Lower leg skin (tissue), 3 donors: Measurements from ENCODE around the gene UBE2B.

ENCODE experiments used
- POLR2A ChIP-seq, 2 donors: fragments of 450-650 bp; IDR thresholded peaks; one replicate each; pipeline ENCODE4 v1.6.1; 2016 to 2017; ENCODE audit warnings: antibody characterized with exemption in 2 of 2, mild to moderate bottlenecking in 1 of 2, moderate library complexity in 1 of 2
- TF ChIP-seq, protein P1 (sequence below), 3 donors: fragments of 450-650 bp; IDR thresholded peaks; one replicate each; pipeline ENCODE4 v1.5.1; 2016; ENCODE audit warnings: antibody characterized with exemption in 3 of 3, mild to moderate bottlenecking in 3 of 3, moderate library complexity in 2 of 3

DNA sequence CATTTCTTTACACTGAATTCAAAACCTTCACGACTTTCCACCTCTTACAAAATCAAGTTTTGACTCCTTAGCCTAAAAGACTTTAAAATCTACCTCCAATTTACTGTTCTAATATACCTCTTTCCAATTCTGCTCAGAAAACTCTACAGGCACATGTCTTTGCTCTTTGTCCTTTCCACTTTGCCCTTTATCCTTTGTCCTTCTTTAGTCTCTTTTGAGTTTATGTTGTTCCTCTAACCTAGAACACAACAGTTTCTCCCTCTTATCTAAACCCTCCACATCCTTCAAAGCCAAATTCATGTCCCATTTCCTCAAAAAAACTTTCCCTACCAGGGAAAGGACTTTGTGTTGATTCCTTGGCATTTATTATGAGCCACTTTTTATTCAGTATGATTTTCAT, 5.8 kb upstream of the UBE2B start:
- TF ChIP-seq, protein P1, sequence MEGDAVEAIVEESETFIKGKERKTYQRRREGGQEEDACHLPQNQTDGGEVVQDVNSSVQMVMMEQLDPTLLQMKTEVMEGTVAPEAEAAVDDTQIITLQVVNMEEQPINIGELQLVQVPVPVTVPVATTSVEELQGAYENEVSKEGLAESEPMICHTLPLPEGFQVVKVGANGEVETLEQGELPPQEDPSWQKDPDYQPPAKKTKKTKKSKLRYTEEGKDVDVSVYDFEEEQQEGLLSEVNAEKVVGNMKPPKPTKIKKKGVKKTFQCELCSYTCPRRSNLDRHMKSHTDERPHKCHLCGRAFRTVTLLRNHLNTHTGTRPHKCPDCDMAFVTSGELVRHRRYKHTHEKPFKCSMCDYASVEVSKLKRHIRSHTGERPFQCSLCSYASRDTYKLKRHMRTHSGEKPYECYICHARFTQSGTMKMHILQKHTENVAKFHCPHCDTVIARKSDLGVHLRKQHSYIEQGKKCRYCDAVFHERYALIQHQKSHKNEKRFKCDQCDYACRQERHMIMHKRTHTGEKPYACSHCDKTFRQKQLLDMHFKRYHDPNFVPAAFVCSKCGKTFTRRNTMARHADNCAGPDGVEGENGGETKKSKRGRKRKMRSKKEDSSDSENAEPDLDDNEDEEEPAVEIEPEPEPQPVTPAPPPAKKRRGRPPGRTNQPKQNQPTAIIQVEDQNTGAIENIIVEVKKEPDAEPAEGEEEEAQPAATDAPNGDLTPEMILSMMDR (IDR thresholded peaks at IDR 0.05) = no peak
- TF ChIP-seq POLR2A (IDR thresholded peaks at IDR 0.05) = no peak
